NT2/D1 (cell line): ENCODE results near the gene PDCD4.

Source experiments
- SUZ12 ChIP-seq: IDR thresholded peaks from 2 replicates; pipeline ENCODE4 v1.6.1; 2011; ENCODE audit not compliant: insufficient read length, insufficient read depth; ENCODE audit errors: extremely low read depth
- YY1 ChIP-seq: IDR thresholded peaks from 2 replicates; pipeline ENCODE4 v1.6.1; 2011; ENCODE audit not compliant: insufficient read length, insufficient read depth
- ZNF274 ChIP-seq: IDR thresholded peaks from 2 replicates; pipeline ENCODE4 v1.6.1; 2011; ENCODE audit warnings: mild to moderate bottlenecking, low read depth, low read length

- TF ChIP-seq ZNF274 (no peak), YY1 (no peak), SUZ12 (no peak)
Observed at GRCh38 chr10:110833941-110834628, 37.6 kb upstream of the PDCD4 start.
